GM10266 (cell line): ENCODE measurements around the gene SIK3.

Experiments used
- DNase-seq: peaks from one replicate; pipeline ENCODE4 v3.0.0; 2012; ENCODE audit errors: extremely low spot score
- CTCF ChIP-seq: IDR thresholded peaks from 2 replicates; pipeline ENCODE4 v1.5.1; 2012; ENCODE audit warnings: mild to moderate bottlenecking, low read depth; ENCODE audit not compliant: control insufficient read depth, insufficient read depth; ENCODE audit errors: missing control alignments

SIK3 gene

DNA sequence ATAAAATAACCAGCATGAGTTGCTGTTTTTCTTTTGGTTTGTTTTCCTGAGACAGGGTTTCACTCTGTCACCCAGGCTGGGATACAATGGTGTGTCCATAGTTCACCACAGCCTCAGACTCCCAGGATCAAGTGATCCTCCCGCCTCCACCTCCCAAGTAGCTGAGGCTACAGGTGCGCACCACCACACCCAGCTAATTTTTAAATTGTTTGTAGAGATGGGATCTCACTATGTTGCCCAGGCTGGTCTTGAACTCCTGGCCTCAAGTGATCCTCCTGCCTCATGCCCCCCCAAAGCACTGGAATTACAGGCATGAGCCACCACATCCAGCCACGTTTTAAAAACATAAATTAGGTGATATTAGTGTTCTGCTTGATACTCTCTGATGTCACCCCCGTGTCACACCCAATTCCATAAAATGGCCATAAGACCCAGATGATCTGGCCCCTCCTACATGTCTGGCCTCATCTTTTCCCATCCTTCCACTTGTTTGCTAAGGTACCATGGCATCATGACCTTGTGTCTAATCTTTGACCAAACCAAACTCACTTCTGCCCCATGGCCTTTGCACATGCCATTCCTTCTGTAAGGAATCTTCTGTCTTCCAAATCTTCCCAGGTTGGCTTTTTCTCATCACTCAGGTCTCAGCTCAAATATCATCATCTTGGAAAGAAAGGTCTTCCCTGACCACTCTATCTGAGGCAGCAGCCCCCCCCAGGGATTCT lies 6.3 kb downstream of the SIK3 start:
- DNase-seq: no peak
- no peak for TF ChIP-seq CTCF

DNA sequence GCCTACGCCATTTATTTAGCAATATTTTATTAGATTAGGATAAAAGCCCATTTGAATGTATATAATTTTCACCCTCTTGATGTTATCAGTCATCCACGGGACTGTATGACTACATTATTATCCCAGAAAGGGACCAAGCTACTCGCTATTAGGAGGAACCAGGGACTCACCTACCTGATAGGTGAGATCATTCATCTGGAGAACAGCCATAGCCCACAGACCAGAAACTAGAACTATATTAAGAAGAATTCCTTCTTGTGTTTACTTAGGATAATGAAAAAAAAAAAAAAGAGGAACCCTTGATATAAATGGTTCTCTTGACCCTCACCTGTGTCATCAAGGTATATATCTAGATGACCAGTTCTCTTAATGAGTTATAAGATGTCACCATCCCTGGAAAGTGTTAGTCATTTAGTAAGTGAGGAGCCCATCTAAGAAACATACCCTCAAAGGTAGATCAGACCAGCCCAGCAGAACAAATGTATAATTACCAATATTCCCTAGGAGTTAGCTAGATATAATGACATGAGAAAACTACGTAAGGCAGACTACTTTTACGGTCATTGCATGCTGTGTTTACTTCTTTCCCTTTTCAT lies 8.0 kb downstream of the SIK3 start:
- DNase-seq: no peak
- TF ChIP-seq CTCF: no peak

- TF ChIP-seq CTCF: no peak
- no peak for DNase-seq
Measured at GRCh38 chr11:117089685-117090084, 8.5 kb downstream of the SIK3 start.

DNA sequence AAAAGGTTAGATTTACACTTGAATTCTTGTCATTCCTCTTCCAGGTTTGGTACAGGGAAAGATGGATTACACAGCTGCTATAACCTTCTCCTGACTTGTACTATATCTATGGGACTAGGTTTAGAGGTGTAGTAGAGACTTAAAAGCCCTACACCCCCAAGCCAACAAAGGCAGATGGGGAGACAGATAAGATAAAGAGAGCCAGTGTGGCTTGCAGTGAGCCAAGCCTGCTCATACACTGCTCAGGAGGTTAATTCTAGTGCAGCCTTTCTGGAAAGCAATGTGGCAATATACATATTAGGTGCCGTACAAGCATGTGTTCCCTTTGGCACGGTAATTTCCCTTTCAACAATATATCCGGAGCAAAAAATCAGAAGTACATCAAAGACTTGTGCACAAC lies 10.8 kb downstream of the SIK3 start:
- TF ChIP-seq CTCF: no peak
- no peak for DNase-seq

DNA sequence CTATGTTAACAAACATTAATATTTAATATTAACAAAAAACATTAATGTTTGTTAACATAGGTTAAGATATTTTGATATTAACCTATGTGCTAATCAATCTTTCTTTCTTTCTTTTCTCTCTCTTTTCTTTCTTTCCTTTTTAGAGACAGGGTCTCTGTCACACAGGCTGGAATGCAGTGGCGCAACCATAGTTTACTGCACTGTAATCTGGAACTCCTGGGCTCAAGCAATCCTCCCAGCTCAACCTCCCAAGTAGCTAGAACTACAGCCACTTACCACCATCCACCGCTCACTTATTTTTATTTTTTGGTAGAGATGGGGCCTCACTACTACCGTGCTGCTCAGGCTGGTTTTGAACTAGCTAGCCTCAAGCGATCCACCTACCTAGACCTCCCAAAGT lies 13.2 kb downstream of the SIK3 start:
- TF ChIP-seq CTCF: no peak

GRCh38 chr11:117083011-117083935 lies 15.0 kb downstream of the SIK3 start:
- DNase-seq: no peak
- no peak for TF ChIP-seq CTCF

More for the DNA sequence above, 13.2 kb downstream of the SIK3 start:
- DNase-seq: no peak
